Renal cortex interstitium (tissue), 11 donors: ENCODE data around the gene CD300H. TPM values are rescaled to one million over a fixed set of nuclear protein-coding genes. Genes with fewer than 3 reads are reported as not detected.
"Not testable (repeated sequence)": the region's sequence is repeated elsewhere in the genome, so short reads cannot be mapped to it uniquely, and the experiment has no call there.

Experiments
- DNase-seq, 11 donors: peaks; one replicate each; pipeline ENCODE4 v3.0.0-alpha.2; 2013; ENCODE audit warnings: low read depth in 9 of 11, low spot score in 4 of 11; ENCODE audit errors: extremely low read depth in 1 of 11
- polyA plus RNA-seq, 3 donors: library from polyadenylated mRNA; unstranded; fragments of 120-200 nt; gene quantifications; one replicate each; pipeline ENCODE4 v1.2.1, GENCODE V29; 2013; ENCODE audit not compliant: insufficient read length in 3 of 3

The CD300H gene
- polyA plus RNA-seq, 3 donors: 0.42 TPM; not detected in 2

- no peak for DNase-seq
Measured at GRCh38 chr17:74536890-74537289, 30.4 kb downstream of the CD300H start.

GRCh38 chr17:74532115-74532514, 35.2 kb downstream of the CD300H start:
- DNase-seq: no peak

- no peak for DNase-seq
Measured at GRCh38 chr17:74531231-74531761, 36.0 kb downstream of the CD300H start, which contains the start of gene CD300LB. TSS of gene CD300LB (minus strand) at chr17:74531475. CDS start at chr17:74531350, 125 bp downstream.

GRCh38 chr17:74530831-74531150, 36.5 kb downstream of the CD300H start:
- no peak for DNase-seq

- DNase-seq: no peak
Measured at GRCh38 chr17:74529243-74529642, 38.1 kb downstream of the CD300H start.

- no peak for DNase-seq
Measured at GRCh38 chr17:74528491-74529199, 38.7 kb downstream of the CD300H start.

- no peak for DNase-seq
Measured at GRCh38 chr17:74527756-74528155, 39.6 kb downstream of the CD300H start.

GRCh38 chr17:74527081-74527480, 40.2 kb downstream of the CD300H start:
- no peak for DNase-seq

GRCh38 chr17:74526681-74527080, 40.6 kb downstream of the CD300H start:
- DNase-seq: no peak

GRCh38 chr17:74525781-74526288, 41.5 kb downstream of the CD300H start:
- DNase-seq: no peak

- no peak for DNase-seq
Measured at GRCh38 chr17:74525465-74525725, 41.9 kb downstream of the CD300H start.

- DNase-seq: no peak
Measured at GRCh38 chr17:74524653-74525464, 42.5 kb downstream of the CD300H start.

GRCh38 chr17:74523308-74523707, 44.0 kb downstream of the CD300H start:
- DNase-seq: no peak

- no peak for DNase-seq
Measured at GRCh38 chr17:74522381-74523105, 44.8 kb downstream of the CD300H start.

GRCh38 chr17:74521701-74522201, 45.6 kb downstream of the CD300H start:
- no peak for DNase-seq

- DNase-seq: no peak
Measured at GRCh38 chr17:74520790-74521480, 46.4 kb downstream of the CD300H start.

- no peak for DNase-seq
Measured at GRCh38 chr17:74520016-74520434, 47.3 kb downstream of the CD300H start.

GRCh38 chr17:74518413-74518981, 48.8 kb downstream of the CD300H start:
- DNase-seq: not testable (repeated sequence)
